Endothelial cell of umbilical vein (primary cell): Measurements from ENCODE around the gene PCSK9. TPM values are rescaled to one million over a fixed set of nuclear protein-coding genes. Genes with fewer than 3 reads are reported as not detected.

Source experiments
- BruUV-seq: library from RNA; stranded (reverse); fragments of 400-500 nt; replicated peaks from 2 replicates; lab custom pipeline; 2021; lab: Mats Ljungman, UMichigan
- CTCF ChIA-PET: fragments of 300-600, 350-600 bp; sonication (Branson Sonifier 250); formaldehyde crosslinking; loops from one replicate; lab custom pipeline; 2021; ENCODE audit warnings: antibody characterized with exemption, inconsistent platforms; lab: Charles Lee
- POLR2A ChIA-PET: fragments of 300-600, 350-600 bp; sonication (Branson Sonifier 250); formaldehyde crosslinking; loops from one replicate; lab custom pipeline; 2021; ENCODE audit warnings: antibody characterized with exemption, inconsistent platforms; lab: Charles Lee
- DNase-seq: peaks from one replicate; pipeline ENCODE4 v3.0.0-alpha.2; 2011; ENCODE audit warnings: low read depth, low spot score
- FAIRE-seq: peaks from 2 replicates; lab custom pipeline; 2011; peaks lifted over from hg19 to GRCh38; lab: Jason Lieb, UNC
- H2AFZ ChIP-seq: 2 replicates; pipeline ENCODE4 v1.6.0; 2012; ENCODE audit warnings: low read depth, low read length, control low read depth, inconsistent platforms
- H3K27ac ChIP-seq: 2 replicates; pipeline ENCODE4 v1.5.1; 2011; ENCODE audit warnings: low read depth, mild to moderate bottlenecking, control low read depth, low read length, moderate library complexity; ENCODE audit not compliant: insufficient read depth
- H3K27me3 ChIP-seq, 2 experiments: 2 replicates each; pipeline versions ENCODE4 v1.6.0 to v1.6.1; 2011; ENCODE audit warnings: low read length in 2 of 2, mixed read lengths in 1 of 2; ENCODE audit not compliant: control insufficient read depth in 2 of 2, insufficient read depth in 2 of 2
- H3K36me3 ChIP-seq, 2 experiments: 2 replicates in 1 of 2; 3 replicates in 1 of 2; pipeline ENCODE4 v1.5.1; 2011; ENCODE audit warnings: low read length in 2 of 2, mild to moderate bottlenecking in 1 of 2, moderate library complexity in 1 of 2; ENCODE audit not compliant: control insufficient read depth in 2 of 2, insufficient read depth in 2 of 2; ENCODE audit errors: extremely low read depth in 1 of 2
- H3K4me1 ChIP-seq: 3 replicates; pipeline ENCODE4 v1.5.1; 2011; ENCODE audit warnings: mild to moderate bottlenecking, low read length; ENCODE audit not compliant: control insufficient read depth, insufficient read depth; ENCODE audit errors: extremely low read depth
- H3K4me2 ChIP-seq: 2 replicates; pipeline ENCODE4 v1.6.1; 2011; ENCODE audit warnings: low read length, control low read depth, mixed read lengths; ENCODE audit not compliant: insufficient read depth
- H3K4me3 ChIP-seq, 3 experiments: fragments of 200-600 bp in 1 of 3; sonication (generic), shearing (Covaris generic) in 1 of 3; replicated peaks in 1 of 3; 2 replicates each; pipeline ENCODE4 v1.5.1; 2011 to 2016; ENCODE audit warnings: control low read depth in 3 of 3, low read length in 3 of 3, mild to moderate bottlenecking in 2 of 3, inconsistent platforms in 1 of 3, low read depth in 1 of 3, moderate library complexity in 1 of 3; ENCODE audit not compliant: insufficient read depth in 1 of 3
- H3K79me2 ChIP-seq: 2 replicates; pipeline ENCODE4 v1.6.0; 2012; ENCODE audit warnings: low read length, inconsistent platforms; ENCODE audit not compliant: control insufficient read depth, insufficient read depth
- H3K9ac ChIP-seq: replicated peaks from 2 replicates; pipeline ENCODE3; 2011; ENCODE audit warnings: low read length, control low read depth; ENCODE audit not compliant: insufficient read depth; ENCODE audit errors: extremely low read depth
- H3K9me1 ChIP-seq: replicated peaks from 3 replicates; pipeline ENCODE4 v1.6.0; 2011; ENCODE audit warnings: mild to moderate bottlenecking, low read length; ENCODE audit not compliant: control insufficient read depth, insufficient read depth; ENCODE audit errors: extremely low read depth
- H3K9me3 ChIP-seq: replicated peaks from 2 replicates; pipeline ENCODE4 v1.5.1; 2012; ENCODE audit warnings: low read length, inconsistent platforms; ENCODE audit not compliant: control insufficient read depth, insufficient read depth
- H4K20me1 ChIP-seq: replicated peaks from 2 replicates; pipeline ENCODE3; 2011; ENCODE audit warnings: mild to moderate bottlenecking, low read length; ENCODE audit not compliant: control insufficient read depth, insufficient read depth; ENCODE audit errors: extremely low read depth
- CTCF ChIP-seq, 2 donors: IDR thresholded peaks; 1 replicate in 1 of 2; 2 replicates in 1 of 2; pipeline ENCODE4 v1.5.1; 2011; ENCODE audit warnings: low read length in 2 of 2, mild to moderate bottlenecking in 2 of 2, moderate library complexity in 2 of 2, control low read depth in 1 of 2, inconsistent platforms in 1 of 2, low read depth in 1 of 2; ENCODE audit not compliant: insufficient read depth in 1 of 2; ENCODE audit errors: extremely low read depth in 1 of 2
- EZH2 ChIP-seq: IDR thresholded peaks from 2 replicates; pipeline ENCODE4 v1.6.1; 2012; ENCODE audit warnings: borderline replicate concordance, low read depth, mild to moderate bottlenecking, moderate library complexity, low read length, inconsistent platforms; ENCODE audit not compliant: severe bottlenecking
- POLR2AphosphoS5 ChIP-seq: IDR thresholded peaks from 2 replicates; pipeline ENCODE4 v1.6.1; 2012; ENCODE audit warnings: low read depth, mild to moderate bottlenecking, control low read depth, low read length, moderate library complexity; ENCODE audit not compliant: insufficient read depth
- dilution Hi-C: fragments of 300-500 bp; cut with MboI; formaldehyde crosslinking; loops from one replicate; pipeline ENCODE4 v1.15.0; 2019; ENCODE audit warnings: low sequenced_read_pairs; ENCODE audit not compliant: extremely low pct_ligation_motif_present
- intact Hi-C: fragments of 100-400 bp; cut with micrococcal nuclease; formaldehyde crosslinking; loops from one replicate; pipeline ENCODE4 v1.10.0; 2022
- polyA plus RNA-seq, 4 experiments: library from polyadenylated mRNA; depleted of rRNA in 3 of 4; stranded (reverse) in 3 of 4; unstranded in 1 of 4; fragments of >200 nt; gene quantifications; 2 replicates each; pipeline versions ENCODE4 v1.2.1 to v1.2.3, GENCODE V29; 2011 to 2012; ENCODE audit warnings: missing spikeins in 1 of 4
- total RNA-seq: library from RNA; stranded (reverse); gene quantifications from 2 replicates; pipeline ENCODE4 v1.2.3, GENCODE V29; 2021

The PCSK9 gene
- total and polyA plus RNA-seq, 2 donors (not counting 3 experiments of a cell fraction or from before 2014, with no cell fraction given) = 0.17 to 0.35 TPM

GRCh38 chr1:55040083-55040932 lies 960 bp downstream of the PCSK9 start:
- H2AFZ ChIP-seq = no peak overlapping the region
- dilution Hi-C loops = no loop called here

More at GRCh38 chr1:55040083-55040932, 960 bp downstream of the PCSK9 start:
- no peak for TF ChIP-seq POLR2AphosphoS5
- TF ChIP-seq CTCF (IDR thresholded peaks at IDR 0.05; ENCODE audit: extremely low read depth in 1 of 2, insufficient read depth in 1 of 2, low read depth in 1 of 2, low read length in 2 of 2) = no peak
- peak; percentile 89 for TF ChIP-seq EZH2
- H3K27me3 ChIP-seq = peaks cover 56 to 68% of the 10 kb centered on the region in 2 experiments
- no TSS peak for BruUV-seq
- H3K4me2 ChIP-seq = no peak overlapping the region
- H3K9me3 ChIP-seq = no peaks in the 10 kb centered on the region
- POLR2A ChIA-PET = no interaction called here
- H3K79me2 ChIP-seq = no peaks in the 10 kb centered on the region
- H3K9ac ChIP-seq = no peak overlapping the region
- peaks cover 4% of the 10 kb centered on the region for H3K4me1 ChIP-seq
- H3K27ac ChIP-seq = no peak overlapping the region
- DNase-seq = no peak
- FAIRE-seq = no peak
- H3K4me3 ChIP-seq = no peak overlapping the region
- CTCF ChIA-PET = interaction anchor here (1.0 to 2.0 kb wide), 2 partner anchors 90 to 95 kb away, joined by 3 to 6 read pairs; no protein-coding TSS in a partner anchor
- H3K9me1 ChIP-seq = no peaks in the 10 kb centered on the region
- H3K36me3 ChIP-seq = no peaks in the 10 kb centered on the region
- H4K20me1 ChIP-seq = no peaks in the 10 kb centered on the region
- intact Hi-C loops = no loop called here
